H1 (cell line): ENCODE data around the gene CPED1. TPM values are rescaled to one million over a fixed set of nuclear protein-coding genes. Genes with fewer than 3 reads are reported as not detected.

Experiments
- CTCF ChIA-PET: fragments of 300-600 bp; sonication (Branson Sonifier 250); formaldehyde crosslinking; loops from one replicate; lab custom pipeline; 2021; ENCODE audit not compliant: partially characterized antibody; lab: Charles Lee
- POLR2A ChIA-PET: fragments of 300-600 bp; sonication (Branson Sonifier 250); formaldehyde crosslinking; loops from one replicate; lab custom pipeline; 2021; ENCODE audit warnings: inconsistent platforms; ENCODE audit not compliant: partially characterized antibody; lab: Charles Lee
- DNase-seq, 2 experiments: peaks; one replicate each; pipeline versions ENCODE4 v3.0.0 to v3.0.0-alpha.2; 2010 to 2022; ENCODE audit warnings: low spot score in 2 of 2, low read depth in 1 of 2, mixed read lengths in 1 of 2
- FAIRE-seq: peaks from 2 replicates; lab custom pipeline; 2011; peaks lifted over from hg19 to GRCh38; lab: Jason Lieb, UNC
- H2AFZ ChIP-seq: 2 replicates; pipeline ENCODE4 v1.8.1; 2012; ENCODE audit warnings: low read length, inconsistent platforms
- H2AK5ac ChIP-seq: 2 replicates; pipeline ENCODE4 v1.6.1; 2013; ENCODE audit warnings: low read depth, low read length
- H2BK120ac ChIP-seq: replicated peaks from 2 replicates; pipeline ENCODE3; 2013; ENCODE audit warnings: low read depth, low read length, inconsistent platforms
- H2BK12ac ChIP-seq: 2 replicates; pipeline ENCODE4 v1.6.1; 2013; ENCODE audit warnings: low read depth, low read length
- H2BK15ac ChIP-seq: 2 replicates; pipeline ENCODE4 v1.6.1; 2013; ENCODE audit warnings: low read length
- H2BK20ac ChIP-seq: 2 replicates; pipeline ENCODE4 v1.6.1; 2013; ENCODE audit warnings: low read length
- H2BK5ac ChIP-seq: 2 replicates; pipeline ENCODE4 v1.6.1; 2013; ENCODE audit warnings: low read depth, low read length
- H3K14ac ChIP-seq: 2 replicates; pipeline ENCODE4 v1.6.1; 2013; ENCODE audit warnings: inconsistent platforms; ENCODE audit not compliant: insufficient read length
- H3K18ac ChIP-seq: 2 replicates; pipeline ENCODE4 v1.6.1; 2013; ENCODE audit warnings: low read length; ENCODE audit errors: extremely low read depth
- H3K23ac ChIP-seq: 2 replicates; pipeline ENCODE4 v1.6.1; 2013; ENCODE audit warnings: inconsistent platforms; ENCODE audit not compliant: insufficient read length
- H3K23me2 ChIP-seq: 2 replicates; pipeline ENCODE4 v1.6.1; 2013; ENCODE audit warnings: low read depth, low read length
- H3K27ac ChIP-seq: 2 replicates; pipeline ENCODE4 v1.6.1; 2011; ENCODE audit warnings: low read depth, low read length, inconsistent platforms
- H3K27me3 ChIP-seq, 4 experiments: replicated peaks in 1 of 4; 1 replicate in 1 of 4; 2 replicates in 3 of 4; pipeline versions ENCODE4 v1.6.1 to v1.8.1; 2011 to 2013; ENCODE audit warnings: low read length in 3 of 4, mild to moderate bottlenecking in 3 of 4, inconsistent platforms in 2 of 4, mixed read lengths in 2 of 4, moderate library complexity in 1 of 4; ENCODE audit not compliant: control insufficient read depth in 3 of 4, insufficient read depth in 3 of 4; ENCODE audit errors: extremely low read depth in 1 of 4
- H3K36me3 ChIP-seq, 4 experiments: 2 replicates each; pipeline versions ENCODE4 v1.6.1 to v1.8.1; 2011 to 2013; ENCODE audit warnings: mild to moderate bottlenecking in 4 of 4, low read length in 3 of 4, moderate library complexity in 2 of 4, control low read depth in 1 of 4, inconsistent platforms in 1 of 4; ENCODE audit not compliant: insufficient read depth in 4 of 4, control insufficient read depth in 2 of 4
- H3K4ac ChIP-seq: replicated peaks from 2 replicates; pipeline ENCODE3; 2013; ENCODE audit warnings: low read length, low read depth, mixed read lengths, inconsistent platforms; ENCODE audit not compliant: insufficient read length
- H3K4me1 ChIP-seq, 4 experiments: replicated peaks in 1 of 4; 1 replicate in 1 of 4; 2 replicates in 3 of 4; pipeline versions ENCODE4 v1.6.1 to v1.8.1; 2011 to 2013; ENCODE audit warnings: low read length in 3 of 4, inconsistent platforms in 2 of 4, mixed read lengths in 1 of 4; ENCODE audit not compliant: insufficient read depth in 4 of 4, control insufficient read depth in 3 of 4
- H3K4me2 ChIP-seq, 2 experiments: 2 replicates each; pipeline versions ENCODE4 v1.6.1 to v1.8.1; 2011 to 2013; ENCODE audit warnings: low read depth in 2 of 2, low read length in 2 of 2, control low read depth in 1 of 2, inconsistent platforms in 1 of 2, mild to moderate bottlenecking in 1 of 2; ENCODE audit not compliant: insufficient read depth in 1 of 2
- H3K4me3 ChIP-seq, 4 experiments: fragments of 200-600, 300-600 bp in 1 of 4; sonication (generic), shearing (Covaris generic), sonication (Bioruptor Twin) in 1 of 4; 2 replicates each; pipeline versions ENCODE4 v1.5.1 to v1.8.1; 2011 to 2016; ENCODE audit warnings: low read length in 4 of 4, low read depth in 3 of 4, control low read depth in 2 of 4, inconsistent platforms in 2 of 4, mild to moderate bottlenecking in 2 of 4, mixed read lengths in 1 of 4, moderate library complexity in 1 of 4; ENCODE audit not compliant: insufficient read depth in 2 of 4; ENCODE audit errors: extremely low read depth in 1 of 4
- H3K56ac ChIP-seq: replicated peaks from 2 replicates; pipeline ENCODE3; 2013; ENCODE audit warnings: low read depth, mild to moderate bottlenecking, mixed read lengths, low read length, inconsistent platforms; ENCODE audit not compliant: insufficient read length
- H3K79me1 ChIP-seq: 2 replicates; pipeline ENCODE4 v1.6.1; 2013; ENCODE audit warnings: low read depth, low read length, control low read depth
- H3K79me2 ChIP-seq, 2 experiments: 2 replicates each; pipeline versions ENCODE4 v1.6.1 to v1.8.1; 2012 to 2013; ENCODE audit warnings: low read length in 2 of 2, mild to moderate bottlenecking in 2 of 2, inconsistent platforms in 1 of 2; ENCODE audit not compliant: insufficient read depth in 2 of 2, control insufficient read depth in 1 of 2
- H3K9ac ChIP-seq, 4 experiments: replicated peaks in 1 of 4; 1 replicate in 1 of 4; 2 replicates in 3 of 4; pipeline versions ENCODE4 v1.6.1 to v1.8.1; 2011 to 2013; ENCODE audit warnings: low read depth in 3 of 4, low read length in 3 of 4, control low read depth in 2 of 4, mild to moderate bottlenecking in 2 of 4, moderate library complexity in 2 of 4, inconsistent platforms in 1 of 4; ENCODE audit errors: extremely low read depth in 1 of 4
- H3K9me3 ChIP-seq, 2 experiments: 2 replicates each; pipeline versions ENCODE4 v1.6.1 to v1.8.1; 2012 to 2013; ENCODE audit warnings: mild to moderate bottlenecking in 2 of 2, moderate library complexity in 2 of 2, control low read depth in 1 of 2, inconsistent platforms in 1 of 2, low read depth in 1 of 2, low read length in 1 of 2, mixed read lengths in 1 of 2; ENCODE audit not compliant: insufficient read depth in 2 of 2
- H4K20me1 ChIP-seq, 2 experiments: replicated peaks in 1 of 2; 2 replicates each; pipeline versions ENCODE3 to v1.8.1; 2011 to 2013; ENCODE audit warnings: inconsistent platforms in 2 of 2, low read length in 2 of 2, mild to moderate bottlenecking in 1 of 2; ENCODE audit not compliant: insufficient read depth in 2 of 2, control insufficient read depth in 1 of 2
- H4K5ac ChIP-seq: 2 replicates; pipeline ENCODE4 v1.6.1; 2013; ENCODE audit warnings: low read length, low read depth, mixed read lengths, inconsistent platforms; ENCODE audit not compliant: insufficient read length
- H4K8ac ChIP-seq: 2 replicates; pipeline ENCODE4 v1.8.0; 2013; ENCODE audit warnings: mild to moderate bottlenecking, moderate library complexity, low read length, inconsistent platforms; ENCODE audit not compliant: insufficient read depth; ENCODE audit errors: extremely low read depth
- H4K91ac ChIP-seq: replicated peaks from 2 replicates; pipeline ENCODE3; 2013; ENCODE audit warnings: low read length, mixed read lengths, inconsistent platforms; ENCODE audit not compliant: insufficient read length
- CREB1 ChIP-seq: IDR thresholded peaks from 2 replicates; pipeline ENCODE4 v1.6.1; 2012; ENCODE audit warnings: inconsistent platforms
- CTCF ChIP-seq, 3 experiments: IDR thresholded peaks; 1 replicate in 2 of 3; 2 replicates in 1 of 3; pipeline versions ENCODE4 v1.5.1 to v1.6.1; 2011; ENCODE audit warnings: low read length in 3 of 3, mild to moderate bottlenecking in 3 of 3, inconsistent platforms in 2 of 3, low read depth in 1 of 3, moderate library complexity in 1 of 3; ENCODE audit not compliant: insufficient read depth in 1 of 3; ENCODE audit errors: control extremely low read depth in 1 of 3
- GABPA ChIP-seq: IDR thresholded peaks from 2 replicates; pipeline ENCODE4 v1.6.1; 2011; ENCODE audit warnings: mild to moderate bottlenecking, low read length, moderate library complexity, borderline replicate concordance; ENCODE audit not compliant: insufficient read depth
- KDM1A ChIP-seq: fragments of 200-600, 300-600 bp; sonication (generic); IDR thresholded peaks from 2 replicates; pipeline ENCODE4 v1.7.1; 2016; ENCODE audit warnings: mild to moderate bottlenecking, low read length, borderline replicate concordance
- MAFK ChIP-seq: IDR thresholded peaks from 2 replicates; pipeline ENCODE4 v1.6.1; 2012; ENCODE audit warnings: low read depth, mild to moderate bottlenecking, improper control_type of control experiment, low read length
- POLR2AphosphoS5 ChIP-seq: IDR thresholded peaks from 2 replicates; pipeline ENCODE4 v1.6.1; 2011; ENCODE audit warnings: low read depth, low read length
- RAD21 ChIP-seq, 2 experiments: IDR thresholded peaks in 1 of 2; conservative IDR thresholded peaks in 1 of 2; 2 replicates each; pipeline ENCODE4 v1.6.1; 2011; ENCODE audit warnings: low read depth in 2 of 2, low read length in 2 of 2, improper control_type of control experiment in 1 of 2, inconsistent platforms in 1 of 2, mild to moderate bottlenecking in 1 of 2, moderate library complexity in 1 of 2
- SUZ12 ChIP-seq: fragments of 200-600 bp; sonication (generic); IDR thresholded peaks from 2 replicates; pipeline ENCODE4 v1.6.1; 2012; ENCODE audit warnings: mild to moderate bottlenecking, inconsistent platforms, low read length, moderate library complexity, mixed read lengths
- WGBS, 2 experiments: shearing (Covaris generic) in 1 of 2; methylation state at CpG; one replicate each; pipeline versions ENCODE4 v1.1.6 to v1.1.7; 2013 to 2015; ENCODE audit warnings: low lambda C conversion rate in 2 of 2, mixed read lengths in 2 of 2, inconsistent platforms in 1 of 2, low coverage in 1 of 2, missing lambda C conversion rate in 1 of 2; ENCODE audit not compliant: insufficient replicate concordance in 2 of 2, insufficient coverage in 1 of 2, insufficient read length in 1 of 2; ENCODE audit errors: extremely low coverage in 1 of 2, missing lambda C conversion rate in 1 of 2; 5-methylcytosine and 5-hydroxymethylcytosine counted together
- polyA plus RNA-seq, 7 experiments: library from polyadenylated mRNA; depleted of rRNA in 3 of 7; stranded (reverse) in 5 of 7; unstranded in 2 of 7; fragments of >200 nt in 5 of 7; fragments of 200-250 nt in 2 of 7; gene quantifications; 1 replicate in 5 of 7; 2 replicates in 1 of 7; 4 replicates in 1 of 7; pipeline versions ENCODE4 v1.2.1 to v1.2.3, GENCODE V29; 2011 to 2013; ENCODE audit warnings: missing spikeins in 2 of 7, mixed read lengths in 2 of 7
- total RNA-seq: library from RNA; stranded (reverse); fragmentation: NEBNext Ultra II Directional; extraction: Animal tissue kit (Norgen Biotek cat#: 25700); gene quantifications from 2 replicates; pipeline ENCODE4 v1.2.1, GENCODE V29; 2021

The CPED1 gene
- total and polyA plus RNA-seq, 2 of the 8 experiments (the other 6 are each of a cell fraction or from before 2014, with no cell fraction given), result 0.08 to 0.39 TPM

DNA sequence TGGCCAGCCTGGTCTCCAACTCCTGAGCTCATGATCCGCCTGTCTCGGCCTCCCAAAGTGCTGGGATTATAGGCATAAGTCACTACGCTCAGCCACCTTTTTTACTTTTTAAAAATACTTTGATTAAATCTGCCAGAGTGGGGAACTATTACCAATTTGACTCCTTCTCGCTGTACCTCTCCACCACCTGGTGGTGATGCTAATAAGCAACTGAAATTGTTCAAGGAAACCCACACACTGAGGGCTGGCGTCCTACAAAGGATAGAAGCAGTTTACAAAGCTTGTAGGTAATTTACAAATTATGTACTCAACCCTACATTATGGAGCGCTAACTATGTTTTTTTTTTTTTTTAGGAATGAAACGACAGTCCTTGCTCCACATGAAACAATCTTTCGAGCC lies 111.1 kb downstream of the CPED1 start:
- Histone ChIP-seq H3K27me3 (no peaks in the 10 kb centered on the region), H2BK15ac (no peak overlapping the region), H3K9me3 (no peaks in the 10 kb centered on the region), H3K4me3 (no peak overlapping the region), H3K9ac (no peak overlapping the region), H3K36me3 (no peaks in the 10 kb centered on the region), H2BK120ac (no peak overlapping the region), H2BK12ac (no peak overlapping the region; the same call in 1 of the 2 replicates), H3K79me2 (no peaks in the 10 kb centered on the region), H3K79me1 (no peaks in the 10 kb centered on the region), H4K5ac (peak overlapping the region; percentile 35), H4K91ac (no peak overlapping the region), H2BK20ac (no peak overlapping the region), H3K56ac (no peak overlapping the region), H2AK5ac (no peak overlapping the region), H3K4me1 (peaks cover 3 to 18% (median 6%) of the 10 kb centered on the region in 4 experiments; a peak in 5 of 7 replicates), H3K14ac (no peak overlapping the region), H3K23ac (no peak overlapping the region), H3K4ac (no peak overlapping the region), H3K23me2 (no peaks in the 10 kb centered on the region), H2AFZ (peak overlapping the region; percentile 10; the same call in 1 of the 2 replicates), H4K8ac (no peak overlapping the region), H4K20me1 (no peaks in the 10 kb centered on the region), H3K27ac (no peak overlapping the region), H2BK5ac (no peak overlapping the region), H3K4me2 (no peak overlapping the region), H3K18ac (no peak overlapping the region)
- ChIA-PET POLR2A (no interaction called here), CTCF (interaction anchor here (0.6 to 7.6 kb wide), 23 partner anchors 9 to 681 kb away, joined by 3 to 86 read pairs (median 4); partner anchors contain the start of gene CPED1)
- TF ChIP-seq RAD21 (IDR thresholded peaks at IDR 0.05 in 1 of 2, conservative IDR thresholded peaks at IDR 0.05 in 1 of 2; ENCODE audit: low read depth in 2 of 2, low read length in 2 of 2) (peak; percentile 59 to 69), POLR2AphosphoS5 (no peak), KDM1A (no peak), CREB1 (no peak), GABPA (no peak), CTCF (IDR thresholded peaks at IDR 0.05; ENCODE audit: control extremely low read depth in 1 of 3, insufficient read depth in 1 of 3, low read depth in 1 of 3, low read length in 3 of 3) (peak in 2 of 3 experiments; percentile 44 to 46; a peak in 2 of 4 replicates), MAFK (no peak), SUZ12 (no peak)
- WGBS, 2 experiments, result 77% methylated on average over 8 of the region's 8 CpGs; no CpG with 5 or more reads in 1 of the 2 experiments
- FAIRE-seq, result no peak
- no peak for DNase-seq
